GM12864 (cell line): ENCODE measurements around the gene SGK1.

ENCODE experiments used
- DNase-seq: peaks from one replicate; pipeline ENCODE4 v3.0.0-alpha.2; 2011; ENCODE audit warnings: low read depth
- H3K4me3 ChIP-seq: 2 replicates; pipeline ENCODE4 v1.5.1; 2011; ENCODE audit warnings: mild to moderate bottlenecking, low read depth, low read length, control low read depth
- CTCF ChIP-seq: IDR thresholded peaks from 2 replicates; pipeline ENCODE4 v1.5.1; 2011; ENCODE audit warnings: low read depth, mild to moderate bottlenecking, moderate library complexity, low read length, control low read depth, inconsistent platforms; ENCODE audit errors: missing control alignments

The SGK1 gene

GRCh38 chr6:134119486-134119885 lies 198.4 kb downstream of the SGK1 start:
- DNase-seq, result no peak
- TF ChIP-seq CTCF, result no peak
- no peak overlapping the region for H3K4me3 ChIP-seq
